GM12872 (cell line): ENCODE measurements around the gene TTLL1.

Source experiments
- TF ChIP-seq, protein P1 (sequence below): IDR thresholded peaks from 3 replicates; pipeline ENCODE4 v1.5.1; 2011; ENCODE audit warnings: low read depth, mild to moderate bottlenecking, low read length, moderate library complexity; ENCODE audit not compliant: insufficient read depth

Gene TTLL1

DNA sequence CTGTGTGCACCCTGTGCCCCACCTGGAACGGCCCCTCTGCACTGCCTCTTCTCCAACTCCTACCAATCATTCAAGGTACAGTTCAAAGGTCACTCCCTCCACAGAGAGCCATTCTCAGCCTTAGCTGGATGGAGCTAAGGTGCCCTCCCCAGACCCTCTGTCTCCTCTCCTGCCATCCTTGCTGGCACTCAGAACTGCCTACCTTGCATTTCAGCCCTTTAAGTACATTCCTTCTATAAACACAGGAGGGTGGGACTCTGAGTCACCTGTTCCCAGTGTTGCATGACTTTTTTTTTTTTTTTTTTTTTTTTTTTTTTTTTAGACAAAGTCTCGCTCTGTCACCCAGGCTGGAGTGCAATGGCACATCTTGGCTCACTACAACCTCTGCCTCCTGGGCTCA lies 8.6 kb downstream of the TTLL1 start:
- TF ChIP-seq, protein P1, sequence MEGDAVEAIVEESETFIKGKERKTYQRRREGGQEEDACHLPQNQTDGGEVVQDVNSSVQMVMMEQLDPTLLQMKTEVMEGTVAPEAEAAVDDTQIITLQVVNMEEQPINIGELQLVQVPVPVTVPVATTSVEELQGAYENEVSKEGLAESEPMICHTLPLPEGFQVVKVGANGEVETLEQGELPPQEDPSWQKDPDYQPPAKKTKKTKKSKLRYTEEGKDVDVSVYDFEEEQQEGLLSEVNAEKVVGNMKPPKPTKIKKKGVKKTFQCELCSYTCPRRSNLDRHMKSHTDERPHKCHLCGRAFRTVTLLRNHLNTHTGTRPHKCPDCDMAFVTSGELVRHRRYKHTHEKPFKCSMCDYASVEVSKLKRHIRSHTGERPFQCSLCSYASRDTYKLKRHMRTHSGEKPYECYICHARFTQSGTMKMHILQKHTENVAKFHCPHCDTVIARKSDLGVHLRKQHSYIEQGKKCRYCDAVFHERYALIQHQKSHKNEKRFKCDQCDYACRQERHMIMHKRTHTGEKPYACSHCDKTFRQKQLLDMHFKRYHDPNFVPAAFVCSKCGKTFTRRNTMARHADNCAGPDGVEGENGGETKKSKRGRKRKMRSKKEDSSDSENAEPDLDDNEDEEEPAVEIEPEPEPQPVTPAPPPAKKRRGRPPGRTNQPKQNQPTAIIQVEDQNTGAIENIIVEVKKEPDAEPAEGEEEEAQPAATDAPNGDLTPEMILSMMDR = no peak

DNA sequence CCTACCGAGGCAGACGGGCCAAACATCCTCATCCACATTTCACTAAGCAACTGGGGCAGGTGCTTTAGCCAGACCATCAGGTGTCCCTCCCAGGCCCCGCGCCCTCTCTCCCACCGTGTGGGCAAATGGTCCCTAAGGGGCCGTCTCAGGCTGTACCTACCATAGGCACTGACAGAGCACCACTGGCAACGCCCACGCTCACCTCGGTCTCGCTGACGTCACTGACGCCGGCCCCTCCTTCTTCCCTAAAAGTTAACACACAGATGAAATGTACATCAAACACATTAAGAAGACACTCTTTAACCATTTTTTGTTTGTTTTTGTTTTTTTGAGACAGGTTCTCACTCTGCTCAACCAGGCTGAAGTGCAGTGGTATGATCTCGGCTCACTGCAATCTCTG lies 9.4 kb downstream of the TTLL1 start:
- TF ChIP-seq, protein P1 = no peak

DNA sequence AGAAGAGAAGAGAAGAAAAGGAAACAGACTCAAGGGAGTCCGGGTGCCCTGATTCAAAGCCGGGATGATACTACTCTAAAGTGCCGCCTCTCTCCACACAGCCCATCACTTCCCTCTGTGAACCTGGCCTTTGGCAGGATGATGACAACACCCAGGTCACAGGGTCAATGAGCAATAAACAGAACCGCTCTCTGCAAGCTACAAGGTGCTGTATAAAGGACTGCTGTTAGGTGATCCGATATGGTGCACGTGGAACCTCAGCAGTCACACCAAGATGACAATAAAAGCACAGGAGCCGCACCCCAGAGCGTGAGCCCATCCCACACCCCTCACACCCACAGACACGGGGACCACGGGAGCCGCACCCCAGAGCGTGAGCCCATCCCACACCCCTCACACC lies 10.7 kb downstream of the TTLL1 start:
- TF ChIP-seq, protein P1 = no peak

DNA sequence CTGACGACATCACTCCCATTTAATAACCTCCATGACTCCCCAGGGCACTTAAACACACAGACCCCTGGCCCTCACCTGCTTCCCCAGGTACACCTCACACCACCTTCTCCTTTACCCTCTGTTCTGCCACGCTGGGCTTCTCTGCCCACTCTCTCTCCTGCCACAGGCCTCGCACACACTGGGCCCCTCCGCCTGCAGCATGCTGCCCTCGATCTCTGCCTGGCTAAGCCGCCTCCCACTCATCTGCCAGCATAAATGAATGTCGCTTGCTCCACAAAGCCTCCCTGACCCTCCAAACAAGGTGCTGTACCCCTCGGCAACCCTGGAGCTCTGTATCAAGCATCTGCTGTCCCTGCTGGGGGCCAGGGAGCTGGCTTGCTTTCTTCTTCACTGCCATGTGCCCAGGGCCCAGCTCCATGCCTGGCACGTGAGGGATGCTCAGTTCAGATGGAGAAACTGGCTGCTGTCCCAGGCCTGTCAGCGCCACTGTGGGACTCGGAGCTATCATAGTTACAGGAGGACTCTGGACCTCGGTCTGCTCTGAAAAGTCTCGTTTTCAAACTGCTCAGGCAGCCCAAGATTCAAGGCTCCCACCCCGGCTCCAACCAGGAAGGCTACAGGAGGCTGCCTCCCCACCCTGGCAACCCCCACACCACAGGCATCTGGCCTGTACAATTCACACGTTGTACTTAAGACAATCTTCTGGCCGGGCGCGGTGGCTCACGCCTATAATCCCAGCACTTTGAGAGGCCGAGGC lies 11.9 kb downstream of the TTLL1 start:
- TF ChIP-seq, protein P1 = no peak

DNA sequence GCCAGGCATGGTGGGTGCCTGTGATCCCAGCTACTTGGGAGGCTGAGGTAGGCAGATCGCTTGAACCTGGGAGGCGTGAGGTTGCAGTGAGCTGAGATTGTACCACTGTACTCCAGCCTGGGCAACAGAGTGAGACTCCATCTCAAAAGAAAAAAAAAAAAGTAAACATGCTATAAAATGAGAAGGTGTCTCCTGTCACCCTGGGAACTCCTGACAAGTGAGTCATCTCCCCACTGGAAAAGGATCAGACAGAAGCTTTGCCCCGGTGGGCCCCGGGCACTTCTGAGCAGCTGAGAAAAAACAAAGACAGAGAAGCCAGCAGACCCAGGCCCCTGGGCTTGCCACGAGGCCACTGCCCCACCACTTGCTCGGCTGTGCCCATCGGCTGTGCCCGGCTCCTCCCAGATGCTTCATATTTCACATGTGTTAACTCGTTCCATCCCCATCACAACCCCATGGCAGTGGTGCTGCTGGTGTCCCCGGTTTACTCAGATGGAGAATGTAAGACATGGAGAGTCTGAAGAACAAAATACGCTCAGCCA lies 22.3 kb downstream of the TTLL1 start:
- TF ChIP-seq, protein P1 = no peak

DNA sequence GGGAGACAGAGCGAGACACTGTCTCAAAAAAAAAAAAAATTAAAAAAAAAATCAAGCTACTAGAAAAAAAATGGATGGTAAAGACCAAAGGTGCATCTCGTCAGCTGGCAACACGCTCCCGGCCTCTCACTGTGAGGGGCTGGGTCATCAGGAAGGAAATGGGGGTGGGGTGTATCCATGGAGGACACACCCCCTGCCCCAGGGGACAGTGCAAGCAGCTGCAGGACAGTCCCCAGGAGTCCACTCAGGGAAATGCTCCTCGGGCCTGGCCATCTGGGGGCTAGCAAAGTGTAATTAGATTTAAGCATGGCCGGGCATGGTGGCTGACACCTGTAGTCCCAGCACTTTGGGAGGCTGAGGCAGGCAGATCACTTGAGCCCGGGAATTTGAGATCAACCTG lies 23.1 kb downstream of the TTLL1 start:
- TF ChIP-seq, protein P1 = no peak

DNA sequence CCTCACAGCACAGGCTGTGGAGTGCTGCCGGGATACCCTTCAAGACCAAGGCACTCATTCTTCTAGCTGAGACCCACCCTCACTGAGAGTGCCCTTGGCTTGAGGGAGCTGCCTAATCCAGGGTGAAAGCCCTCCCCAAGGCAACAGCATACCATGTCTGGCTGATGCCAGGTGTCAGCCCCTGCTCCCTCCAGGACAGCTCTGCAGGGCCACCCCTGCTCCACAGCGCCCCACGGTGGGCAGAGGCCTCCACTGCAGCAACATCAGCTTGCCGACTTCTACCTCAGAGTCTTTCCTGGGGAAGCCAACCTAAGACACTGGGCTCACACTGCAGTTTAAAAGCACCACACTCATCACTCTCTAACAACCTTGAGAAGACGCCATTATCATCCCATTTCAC lies 29.0 kb downstream of the TTLL1 start:
- TF ChIP-seq, protein P1 = peak; percentile 77
